Chondrocyte (in vitro differentiated cells): Measurements from ENCODE around the gene MAP3K5. TPM values are rescaled to one million over a fixed set of nuclear protein-coding genes. Genes with fewer than 3 reads are reported as not detected.
"Not testable (repeated sequence)": the region's sequence is repeated elsewhere in the genome, so short reads cannot be mapped to it uniquely, and the experiment has no call there.

ENCODE experiments used
- DNase-seq: peaks from one replicate; pipeline ENCODE4 v3.0.0; 2021; ENCODE audit warnings: mixed read lengths, low spot score
- H3K27ac Mint-ChIP-seq: one replicate; pipeline ENCODE4 v1.8.0; 2021; ENCODE audit warnings: mild to moderate bottlenecking, moderate library complexity, mixed read lengths; ENCODE audit not compliant: unreplicated experiment
- H3K27me3 Mint-ChIP-seq: 2 replicates; pipeline ENCODE4 v1.8.0; 2021; ENCODE audit warnings: low read depth, mixed read lengths
- H3K36me3 Mint-ChIP-seq: 2 replicates; pipeline ENCODE4 v1.8.0; 2021; ENCODE audit warnings: low read depth, mixed read lengths
- H3K4me1 Mint-ChIP-seq: 2 replicates; pipeline ENCODE4 v1.8.0; 2021; ENCODE audit warnings: low read depth, mild to moderate bottlenecking, mixed read lengths
- H3K4me3 Mint-ChIP-seq: one replicate; pipeline ENCODE4 v1.8.0; 2021; ENCODE audit warnings: mild to moderate bottlenecking, moderate library complexity, mixed read lengths; ENCODE audit not compliant: unreplicated experiment
- H3K9me3 Mint-ChIP-seq: 2 replicates; pipeline ENCODE4 v1.8.0; 2021; ENCODE audit warnings: low read depth, mixed read lengths
- total RNA-seq: library from RNA; stranded (reverse); gene quantifications from 3 replicates; pipeline ENCODE4 v1.2.1, GENCODE V29; 2021
- TF ChIP-seq, protein P1 (sequence below): fragments of 200-600 bp; sonication (generic); IDR thresholded peaks from 2 replicates; pipeline ENCODE4 v1.5.0; 2021; ENCODE audit warnings: antibody characterized with exemption, mild to moderate bottlenecking, moderate library complexity

The MAP3K5 gene
- total RNA-seq, 1 donor from 2014 or later = 4.6 TPM

- H3K9me3 Mint-ChIP-seq = no peaks in the 10 kb centered on the region
- no peak overlapping the region for H3K27ac Mint-ChIP-seq
- no peak overlapping the region for H3K4me3 Mint-ChIP-seq
- no peaks in the 10 kb centered on the region for H3K4me1 Mint-ChIP-seq
- H3K27me3 Mint-ChIP-seq = peaks cover 3% of the 10 kb centered on the region
- TF ChIP-seq, protein P1, sequence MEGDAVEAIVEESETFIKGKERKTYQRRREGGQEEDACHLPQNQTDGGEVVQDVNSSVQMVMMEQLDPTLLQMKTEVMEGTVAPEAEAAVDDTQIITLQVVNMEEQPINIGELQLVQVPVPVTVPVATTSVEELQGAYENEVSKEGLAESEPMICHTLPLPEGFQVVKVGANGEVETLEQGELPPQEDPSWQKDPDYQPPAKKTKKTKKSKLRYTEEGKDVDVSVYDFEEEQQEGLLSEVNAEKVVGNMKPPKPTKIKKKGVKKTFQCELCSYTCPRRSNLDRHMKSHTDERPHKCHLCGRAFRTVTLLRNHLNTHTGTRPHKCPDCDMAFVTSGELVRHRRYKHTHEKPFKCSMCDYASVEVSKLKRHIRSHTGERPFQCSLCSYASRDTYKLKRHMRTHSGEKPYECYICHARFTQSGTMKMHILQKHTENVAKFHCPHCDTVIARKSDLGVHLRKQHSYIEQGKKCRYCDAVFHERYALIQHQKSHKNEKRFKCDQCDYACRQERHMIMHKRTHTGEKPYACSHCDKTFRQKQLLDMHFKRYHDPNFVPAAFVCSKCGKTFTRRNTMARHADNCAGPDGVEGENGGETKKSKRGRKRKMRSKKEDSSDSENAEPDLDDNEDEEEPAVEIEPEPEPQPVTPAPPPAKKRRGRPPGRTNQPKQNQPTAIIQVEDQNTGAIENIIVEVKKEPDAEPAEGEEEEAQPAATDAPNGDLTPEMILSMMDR = no peak
- H3K36me3 Mint-ChIP-seq = no peaks in the 10 kb centered on the region
- no peak for DNase-seq
Observed at GRCh38 chr6:136696238-136696637, 96.0 kb downstream of the MAP3K5 start.

DNA sequence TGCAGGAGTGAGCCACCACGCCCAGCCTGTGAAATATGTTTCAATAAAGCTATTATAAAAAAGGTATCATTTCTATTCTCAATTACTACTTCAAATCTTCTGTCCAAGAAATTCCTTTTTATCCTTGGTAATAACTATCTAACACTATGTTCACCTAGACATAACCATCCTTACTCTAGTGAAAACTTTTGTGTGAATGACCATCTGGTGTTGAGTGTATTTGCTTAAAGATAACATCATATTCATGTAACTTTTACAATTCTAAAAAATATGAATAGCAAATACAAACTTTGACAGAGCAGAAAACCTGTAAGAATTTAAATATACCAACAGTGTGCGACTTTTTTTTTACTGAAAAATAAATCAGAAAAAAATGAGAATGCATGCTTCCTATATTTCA, 96.9 kb downstream of the MAP3K5 start:
- no peak overlapping the region for H3K27ac Mint-ChIP-seq

DNA sequence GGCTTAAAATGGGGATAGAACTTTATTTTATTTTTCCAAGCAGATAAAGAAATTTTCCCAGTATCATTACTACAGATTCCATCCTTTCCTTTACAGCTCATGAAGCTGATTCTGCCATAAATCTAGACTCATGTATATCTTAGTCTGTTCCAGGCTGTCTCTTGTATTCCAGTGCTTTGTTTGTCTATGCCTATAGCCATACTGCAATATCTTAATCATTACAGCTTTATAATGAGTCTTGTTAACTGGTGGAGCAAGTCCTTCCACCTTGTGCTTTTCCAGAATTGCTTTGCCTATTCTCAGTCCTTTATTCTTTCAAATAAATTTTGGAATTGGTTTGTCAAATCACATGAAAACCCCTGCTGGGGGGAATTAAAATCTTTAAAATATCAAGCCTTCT, 99.2 kb downstream of the MAP3K5 start:
- Mint-ChIP-seq H3K36me3 (peaks cover 2% of the 10 kb centered on the region), H3K9me3 (no peaks in the 10 kb centered on the region), H3K27me3 (no peaks in the 10 kb centered on the region), H3K4me1 (no peaks in the 10 kb centered on the region), H3K27ac (no peak overlapping the region), H3K4me3 (no peak overlapping the region)
- DNase-seq = no peak
- TF ChIP-seq, protein P1 = no peak

More for the DNA sequence above, 96.9 kb downstream of the MAP3K5 start:
- no peaks in the 10 kb centered on the region for H3K4me1 Mint-ChIP-seq
- H3K9me3 Mint-ChIP-seq = no peaks in the 10 kb centered on the region
- H3K4me3 Mint-ChIP-seq = no peak overlapping the region
- TF ChIP-seq, protein P1 = no peak
- peaks cover 2% of the 10 kb centered on the region for H3K36me3 Mint-ChIP-seq
- no peak for DNase-seq
- H3K27me3 Mint-ChIP-seq = peaks cover 3% of the 10 kb centered on the region

DNA sequence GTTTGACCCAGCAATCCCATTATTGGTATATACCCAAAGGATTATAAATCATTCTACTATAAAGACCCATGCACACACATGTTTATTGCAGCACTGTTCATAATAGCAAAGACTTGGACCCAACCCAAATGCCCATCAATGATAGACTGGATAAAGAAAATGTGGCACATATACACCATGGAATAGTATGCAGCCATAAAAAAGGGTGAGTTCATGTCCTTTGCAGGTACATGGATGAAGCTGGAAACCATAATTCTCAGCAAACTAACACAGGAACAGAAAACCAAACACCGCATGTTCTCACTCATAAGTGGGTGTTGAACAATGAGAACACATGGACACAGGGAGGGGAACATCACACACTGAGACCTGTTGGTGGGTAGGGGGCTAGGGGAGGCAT, 104.4 kb downstream of the MAP3K5 start:
- Mint-ChIP-seq H3K4me1 (peaks cover 17% of the 10 kb centered on the region), H3K9me3 (peaks cover 17% of the 10 kb centered on the region)
- not testable (repeated sequence) for H3K27ac Mint-ChIP-seq, H3K4me3 Mint-ChIP-seq, H3K36me3 Mint-ChIP-seq, H3K27me3 Mint-ChIP-seq, DNase-seq

DNA sequence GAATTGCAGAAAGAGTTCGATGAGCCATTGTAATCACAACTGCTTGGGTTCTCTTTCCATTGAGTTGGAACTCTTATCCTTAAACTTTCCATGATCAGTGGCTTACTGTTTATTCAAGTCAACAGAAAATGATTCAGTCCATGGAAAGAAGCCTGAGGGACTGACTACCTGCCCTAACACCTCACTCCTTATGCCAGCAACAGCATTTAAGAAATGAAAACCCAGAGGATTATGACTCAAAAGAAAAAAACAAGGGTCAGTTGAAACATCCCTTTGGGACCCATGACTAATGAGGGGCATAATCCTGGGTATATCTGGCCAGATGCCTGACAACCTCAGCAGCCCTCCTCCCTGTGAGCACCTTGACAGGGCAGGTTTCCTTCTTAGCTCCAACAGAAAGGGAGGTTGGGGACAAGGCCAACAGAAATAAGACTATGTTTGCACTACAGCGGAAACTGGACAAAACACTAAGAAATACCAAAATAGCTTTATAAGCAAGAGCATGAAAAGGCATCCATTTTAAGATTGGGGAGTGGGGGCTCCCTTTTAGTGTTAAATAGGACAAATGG, 106.7 kb downstream of the MAP3K5 start:
- TF ChIP-seq, protein P1 = no peak
- Mint-ChIP-seq H3K4me3 (no peak overlapping the region), H3K27ac (peak overlapping the region; percentile 65), H3K36me3 (peaks cover 3% of the 10 kb centered on the region), H3K9me3 (peaks cover 17% of the 10 kb centered on the region), H3K4me1 (peaks cover 17% of the 10 kb centered on the region), H3K27me3 (no peaks in the 10 kb centered on the region)
- DNase-seq = no peak

DNA sequence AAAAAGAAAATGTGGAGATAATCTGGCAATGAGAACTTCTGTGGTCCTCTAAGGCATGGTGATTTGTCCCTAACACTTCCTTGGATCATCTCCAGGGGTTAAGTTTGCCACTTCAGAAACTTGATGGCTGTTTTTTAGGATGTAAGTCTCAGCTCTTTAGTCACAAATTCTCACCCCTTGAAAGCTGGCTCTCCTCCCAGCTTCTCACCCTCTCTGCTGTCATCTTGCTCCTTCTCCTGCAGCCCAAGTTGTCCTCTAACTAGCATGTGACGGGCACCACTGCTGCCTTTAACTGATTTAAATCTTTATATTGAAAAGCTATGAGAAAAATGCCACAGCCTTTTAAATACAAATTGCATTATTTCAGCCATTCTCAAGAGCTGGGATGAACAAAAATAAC, 107.8 kb downstream of the MAP3K5 start:
- DNase-seq = no peak
- H3K36me3 Mint-ChIP-seq = peaks cover 3% of the 10 kb centered on the region
- peaks cover 17% of the 10 kb centered on the region for H3K4me1 Mint-ChIP-seq
- no peak overlapping the region for H3K27ac Mint-ChIP-seq
- no peaks in the 10 kb centered on the region for H3K27me3 Mint-ChIP-seq
- H3K9me3 Mint-ChIP-seq = peaks cover 17% of the 10 kb centered on the region
- TF ChIP-seq, protein P1 = no peak
- no peak overlapping the region for H3K4me3 Mint-ChIP-seq
